ENCODE measurements around the gene EXOC3L1. TPM values are rescaled to one million over a fixed set of nuclear protein-coding genes. Genes with fewer than 3 reads are reported as not detected.

EXOC3L1 gene
- total RNA-seq, 1 experiment from 2014 or later: not detected

- no peak overlapping the region for H2AFZ ChIP-seq
- no peaks in the 10 kb centered on the region for H3K9me3 ChIP-seq (ENCODE audit: insufficient read depth, low read depth)
- CTCF ChIA-PET: no interaction called here
These were observed 31.9 kb downstream of the EXOC3L1 start for GRCh38 chr16:67157892-67158635.

GRCh38 chr16:67157106-67157748 is 32.7 kb downstream of the EXOC3L1 start:
- no peaks in the 10 kb centered on the region for H3K9me3 ChIP-seq (ENCODE audit: insufficient read depth, low read depth)
- peaks cover 9% of the 10 kb centered on the region for H3K79me2 ChIP-seq (ENCODE audit: low read depth)
- no peaks in the 10 kb centered on the region for H3K36me3 ChIP-seq (ENCODE audit: low read depth)
- peaks cover 29% of the 10 kb centered on the region; the same call in 1 of the 2 replicates for H3F3A ChIP-seq (ENCODE audit: insufficient read depth, low read depth)
- no TSS peak for BruUV-seq (replicated peaks)
- intact Hi-C loops (cut with micrococcal nuclease; ENCODE audit: unreplicated experiment): loop anchor here (5.0 kb wide), 1 partner anchor 45 kb away; no protein-coding TSS in a partner anchor
- H2AFZ ChIP-seq: no peak overlapping the region
- no peak for DNase-seq
- no peak for TF ChIP-seq CTCF (conservative IDR thresholded peaks at IDR 0.05)
- no peak for TF ChIP-seq EZH2 (IDR thresholded peaks at IDR 0.05; ENCODE audit: low read depth)
- H3K27ac ChIP-seq: no peak overlapping the region
- 0 out of 2 replicates have a peak, but pooled peaks cover 3% of the 10 kb centered on the region for H4K20me1 ChIP-seq (ENCODE audit: insufficient read depth)
- H3K4me3 ChIP-seq: no peak overlapping the region
- H3K27me3 ChIP-seq (ENCODE audit: insufficient read depth, low read depth): no peaks in the 10 kb centered on the region
- CTCF ChIA-PET: no interaction called here
- peaks cover 9% of the 10 kb centered on the region for H3K4me1 ChIP-seq (replicated peaks; ENCODE audit: insufficient read depth)
- H3K9me2 ChIP-seq (ENCODE audit: insufficient read depth): no peaks in the 10 kb centered on the region
- no peak overlapping the region for H3K4me2 ChIP-seq
- POLR2A ChIA-PET (ENCODE audit: unreplicated experiment): interaction anchor here (0.6 kb wide), 1 partner anchor 89 kb away, joined by 5 read pairs; no protein-coding TSS in a partner anchor

More at GRCh38 chr16:67157892-67158635, 31.9 kb downstream of the EXOC3L1 start:
- no peak for DNase-seq
- Histone ChIP-seq H3K27ac (0 out of 2 replicates have a peak overlapping the region, but pooled peaks have one; percentile 60), H3K79me2 (ENCODE audit: low read depth) (peaks cover 9% of the 10 kb centered on the region), H3K27me3 (ENCODE audit: insufficient read depth, low read depth) (no peaks in the 10 kb centered on the region), H3K4me2 (peak overlapping the region; percentile 74), H3K4me3 (peak overlapping the region; percentile 66; the same call in 1 of the 2 replicates), H3K4me1 (replicated peaks; ENCODE audit: insufficient read depth) (peaks cover 9% of the 10 kb centered on the region), H3F3A (ENCODE audit: insufficient read depth, low read depth) (peaks cover 26% of the 10 kb centered on the region; the same call in 1 of the 2 replicates), H3K36me3 (ENCODE audit: low read depth) (no peaks in the 10 kb centered on the region), H4K20me1 (ENCODE audit: insufficient read depth) (0 out of 2 replicates have a peak, but pooled peaks cover 3% of the 10 kb centered on the region), H3K9me2 (ENCODE audit: insufficient read depth) (no peaks in the 10 kb centered on the region)
- intact Hi-C loops (cut with micrococcal nuclease; ENCODE audit: unreplicated experiment): loop anchor here (5.0 kb wide), 1 partner anchor 46 kb away; no protein-coding TSS in a partner anchor
- TF ChIP-seq CTCF (conservative IDR thresholded peaks at IDR 0.05): no peak
- TF ChIP-seq EZH2 (IDR thresholded peaks at IDR 0.05; ENCODE audit: low read depth): no peak
- POLR2A ChIA-PET (ENCODE audit: unreplicated experiment): interaction anchor here (0.5 to 0.6 kb wide), 4 partner anchors 12 to 88 kb away, joined by 3 to 11 read pairs (median 4); partner anchors contain the start of gene NOL3
- BruUV-seq (replicated peaks): no TSS peak

- H3K4me1 ChIP-seq (replicated peaks; ENCODE audit: insufficient read depth): peaks cover 9% of the 10 kb centered on the region
- CTCF ChIA-PET: interaction anchor here (1.3 kb wide), 1 partner anchor 139 kb away, joined by 9 read pairs; no protein-coding TSS in a partner anchor
- no TSS peak for BruUV-seq (replicated peaks)
- H3K9me2 ChIP-seq (ENCODE audit: insufficient read depth): no peaks in the 10 kb centered on the region
- H3K79me2 ChIP-seq (ENCODE audit: low read depth): peaks cover 9% of the 10 kb centered on the region
- H3K4me2 ChIP-seq: no peak overlapping the region
- TF ChIP-seq EZH2 (IDR thresholded peaks at IDR 0.05; ENCODE audit: low read depth) (no peak), CTCF (conservative IDR thresholded peaks at IDR 0.05) (no peak)
- DNase-seq: no peak
- no peaks in the 10 kb centered on the region for H3K36me3 ChIP-seq (ENCODE audit: low read depth)
- H3K27ac ChIP-seq: no peak overlapping the region
- peaks cover 29% of the 10 kb centered on the region; the same call in 1 of the 2 replicates for H3F3A ChIP-seq (ENCODE audit: insufficient read depth, low read depth)
- no peaks in the 10 kb centered on the region for H3K27me3 ChIP-seq (ENCODE audit: insufficient read depth, low read depth)
- H3K4me3 ChIP-seq: no peak overlapping the region
- POLR2A ChIA-PET (ENCODE audit: unreplicated experiment): no interaction called here
- no peak overlapping the region for H2AFZ ChIP-seq
- 0 out of 2 replicates have a peak, but pooled peaks cover 3% of the 10 kb centered on the region for H4K20me1 ChIP-seq (ENCODE audit: insufficient read depth)
- intact Hi-C loops (cut with micrococcal nuclease; ENCODE audit: unreplicated experiment): loop anchor here (5.0 kb wide), 1 partner anchor 44 kb away; no protein-coding TSS in a partner anchor
- H3K9me3 ChIP-seq (ENCODE audit: insufficient read depth, low read depth): no peaks in the 10 kb centered on the region
These were observed 33.6 kb downstream of the EXOC3L1 start for GRCh38 chr16:67156143-67156844.

Measured in PC-9 (cell line).